ENCODE results near the gene MTA3.

Gene MTA3

GRCh38 chr2:42765686-42766085 lies 197.3 kb downstream of the MTA3 start:
- DNase-seq: no peak

- no peak for DNase-seq
Observed at GRCh38 chr2:42767080-42767898, 198.9 kb downstream of the MTA3 start.

- DNase-seq: no peak
Observed at GRCh38 chr2:42767899-42768705, 199.7 kb downstream of the MTA3 start.

GRCh38 chr2:42768706-42769256 lies 200.3 kb downstream of the MTA3 start:
- no peak for DNase-seq

GRCh38 chr2:42769583-42770287 lies 201.3 kb downstream of the MTA3 start:
- no peak for DNase-seq

DNA sequence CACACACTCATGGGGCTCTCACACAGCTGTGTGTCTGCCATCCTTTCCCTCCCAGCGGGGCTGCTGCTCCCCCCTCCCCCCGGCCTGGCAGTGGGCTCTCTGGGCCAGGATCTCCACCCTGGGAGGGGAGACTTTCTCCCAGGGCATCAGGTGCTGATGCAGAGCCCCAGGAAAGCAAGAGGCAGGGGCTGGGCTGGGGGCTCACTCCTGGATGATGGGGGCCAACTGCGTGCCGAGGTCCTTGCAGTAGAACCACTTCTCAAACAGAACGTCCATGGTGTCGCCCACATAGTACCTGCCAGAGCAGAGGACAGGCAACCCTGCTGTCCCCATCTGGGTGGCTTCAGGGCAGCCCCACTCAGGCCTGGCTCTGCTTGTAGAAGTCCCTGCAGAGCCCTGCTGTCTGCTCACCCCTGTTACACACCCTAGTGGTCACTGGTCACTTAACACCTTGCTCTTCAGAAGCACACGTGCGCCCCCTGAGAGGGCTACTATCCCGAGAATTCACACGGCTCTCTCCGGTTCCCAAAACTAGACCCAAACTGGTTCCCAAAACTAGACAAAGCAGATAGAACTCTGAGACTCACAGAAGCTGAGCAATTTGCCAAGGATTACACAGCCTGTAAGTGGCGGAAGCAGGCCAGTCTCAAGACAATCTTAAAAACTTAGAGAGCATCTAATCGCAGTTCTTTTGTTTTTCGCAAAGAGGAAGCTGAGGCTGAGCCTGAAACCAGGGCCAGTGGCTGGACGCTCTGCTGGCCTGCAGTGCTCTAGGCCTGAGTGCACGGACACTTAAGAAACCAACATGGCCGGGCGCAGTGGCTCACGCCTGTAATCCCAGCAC lies 202.1 kb downstream of the MTA3 start:
- DNase-seq: no peak

- no peak for DNase-seq
Observed at GRCh38 chr2:42771546-42772153, 203.2 kb downstream of the MTA3 start.

DNA sequence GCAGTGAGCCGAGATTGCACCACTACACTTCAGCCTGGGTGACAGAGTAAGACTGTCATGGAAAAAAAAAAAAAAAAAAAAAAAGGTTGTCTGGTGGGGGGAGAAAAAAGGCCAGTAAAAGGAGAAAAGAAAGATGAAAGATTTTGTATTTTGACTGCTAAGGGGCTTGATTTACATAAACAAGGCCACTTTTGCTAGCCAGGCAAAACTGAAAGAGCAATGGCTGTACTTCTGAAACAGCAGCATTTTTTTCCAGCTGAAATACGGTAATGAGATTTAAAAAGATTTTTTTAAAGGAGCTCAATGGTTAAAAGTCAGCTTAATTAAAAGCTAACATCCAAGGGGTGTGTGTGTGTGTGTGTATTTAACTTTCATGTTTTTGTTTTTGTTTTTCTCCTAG lies 206.8 kb downstream of the MTA3 start:
- DNase-seq: no peak

GRCh38 chr2:42775810-42776209 lies 207.4 kb downstream of the MTA3 start:
- no peak for DNase-seq

GRCh38 chr2:42777883-42778805 lies 209.7 kb downstream of the MTA3 start:
- no peak for DNase-seq

DNA sequence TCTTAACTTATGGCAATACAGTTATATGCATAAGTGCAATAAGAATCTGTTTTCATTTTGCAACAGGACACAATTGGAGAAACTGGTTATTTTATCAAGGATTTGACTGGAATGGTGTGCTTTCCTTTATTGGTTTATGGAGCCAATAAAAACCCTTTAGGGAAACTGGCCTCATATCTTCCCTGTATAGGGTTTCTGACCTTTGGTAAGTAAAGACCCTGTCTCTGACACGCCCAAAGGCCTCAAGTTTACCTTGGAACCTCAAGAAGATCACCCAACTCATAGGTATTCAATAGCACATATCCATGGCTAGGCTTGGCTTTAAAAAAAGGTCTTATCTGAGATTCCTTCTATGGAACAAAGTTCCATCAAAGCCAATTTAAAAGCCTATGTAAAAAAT lies 212.7 kb downstream of the MTA3 start:
- DNase-seq: no peak

GRCh38 chr2:42783511-42783910 lies 215.1 kb downstream of the MTA3 start:
- no peak for DNase-seq

GRCh38 chr2:42784204-42784880 lies 215.9 kb downstream of the MTA3 start:
- DNase-seq: no peak

DNA sequence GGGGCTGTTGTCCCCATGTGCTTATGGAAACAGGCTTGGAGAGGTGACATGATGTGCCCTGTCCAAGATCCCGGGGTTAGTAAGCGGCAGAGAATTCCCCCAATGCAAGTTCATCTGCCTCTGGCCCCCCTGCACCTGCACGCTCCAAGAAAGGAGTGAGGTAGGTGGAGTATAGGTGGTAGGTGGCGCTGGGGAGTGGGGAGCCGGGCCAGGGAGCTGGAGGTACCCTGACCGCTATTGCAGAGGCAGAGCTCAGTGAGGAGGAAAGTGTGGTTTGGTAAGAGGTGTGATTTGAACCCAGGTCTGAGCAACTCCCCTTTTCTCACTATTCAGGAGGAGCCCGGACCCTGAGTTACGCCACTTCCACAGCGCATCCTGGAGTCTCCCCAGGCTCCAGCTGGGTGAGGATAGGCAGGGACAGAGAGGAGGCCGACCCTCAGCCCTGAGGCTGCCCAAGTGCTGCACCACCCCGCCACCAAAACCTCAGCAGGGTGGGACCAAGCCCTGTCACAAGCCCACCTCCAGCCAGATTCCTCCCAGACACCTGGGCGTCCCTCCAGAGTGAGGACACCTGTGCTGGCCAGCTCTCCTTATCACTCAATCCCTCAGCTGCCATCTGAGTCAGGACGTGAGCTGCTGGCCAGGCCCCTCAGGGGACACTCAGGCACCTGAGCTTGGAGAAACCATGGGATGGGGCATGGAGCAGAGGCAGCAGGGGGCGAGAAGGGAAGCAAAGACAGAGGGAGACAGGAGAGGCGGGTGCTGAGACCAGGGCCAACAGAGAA lies 218.3 kb downstream of the MTA3 start:
- DNase-seq: no peak

DNA sequence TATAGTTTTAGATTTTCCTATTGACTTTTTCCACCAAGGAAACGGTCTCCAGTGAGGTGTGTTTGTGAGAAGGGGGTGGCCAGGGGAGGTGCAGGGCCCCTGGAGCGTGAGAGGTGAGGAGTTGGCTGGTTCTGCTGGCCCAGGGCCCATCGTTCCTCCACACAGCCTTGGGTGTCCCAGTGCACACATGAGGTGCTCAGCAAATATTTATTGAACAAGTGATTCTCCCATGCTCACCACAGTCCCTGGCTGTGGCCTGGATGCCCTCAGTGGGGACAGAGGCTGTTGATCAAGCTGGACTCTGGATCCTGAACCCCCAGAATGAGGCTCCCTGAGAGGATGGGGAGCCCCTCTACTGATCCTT lies 219.0 kb downstream of the MTA3 start:
- DNase-seq: no peak

DNA sequence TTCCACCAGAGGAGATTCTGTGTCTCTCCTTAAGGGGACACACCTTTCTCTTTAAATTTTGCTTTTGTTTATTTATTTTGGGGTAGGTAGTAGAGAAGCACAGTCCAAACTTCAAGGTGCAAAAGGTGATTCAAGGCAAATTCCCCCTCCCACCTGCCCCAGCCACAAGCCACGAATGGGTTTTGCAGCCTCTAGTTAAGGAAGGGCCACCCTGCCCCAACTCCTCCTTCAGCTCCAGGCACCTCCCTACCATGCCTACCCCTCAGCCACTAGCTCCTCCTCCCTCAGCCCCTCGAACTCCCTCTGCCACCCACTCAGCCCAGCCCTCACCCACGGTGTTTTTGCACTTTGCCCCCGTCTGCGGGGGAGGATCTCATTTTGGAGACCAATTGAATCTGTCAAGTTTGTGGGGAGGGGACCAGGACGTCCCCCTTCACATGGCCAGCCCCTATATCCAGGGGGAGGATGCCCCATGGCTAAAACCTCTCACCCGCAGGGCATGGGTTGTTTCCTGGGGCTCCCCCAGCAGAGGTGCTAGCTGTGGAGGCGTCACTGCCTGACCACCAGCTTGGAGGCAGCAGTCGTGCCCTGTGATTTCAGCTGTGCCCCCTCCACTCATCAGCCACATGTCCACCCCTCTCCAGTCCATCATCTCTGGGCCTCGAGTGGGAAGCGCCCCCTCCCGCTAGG lies 219.5 kb downstream of the MTA3 start:
- DNase-seq: no peak

DNA sequence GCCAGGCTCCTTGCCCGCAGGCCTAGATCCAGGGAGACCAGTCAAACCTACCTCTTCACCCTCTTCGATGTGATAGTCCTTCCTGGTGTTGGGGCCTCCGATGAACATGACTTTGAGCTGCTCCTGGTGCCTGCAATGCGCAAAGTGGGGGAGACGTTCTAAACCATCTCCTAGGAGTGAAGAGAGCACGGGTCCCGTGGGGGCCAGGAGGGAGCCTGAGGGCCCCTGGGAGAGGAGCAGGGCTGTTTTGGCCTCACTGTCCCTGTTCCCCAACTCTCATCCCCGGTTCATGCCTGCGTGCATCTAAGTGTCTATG lies 220.0 kb downstream of the MTA3 start:
- DNase-seq: no peak

DNA sequence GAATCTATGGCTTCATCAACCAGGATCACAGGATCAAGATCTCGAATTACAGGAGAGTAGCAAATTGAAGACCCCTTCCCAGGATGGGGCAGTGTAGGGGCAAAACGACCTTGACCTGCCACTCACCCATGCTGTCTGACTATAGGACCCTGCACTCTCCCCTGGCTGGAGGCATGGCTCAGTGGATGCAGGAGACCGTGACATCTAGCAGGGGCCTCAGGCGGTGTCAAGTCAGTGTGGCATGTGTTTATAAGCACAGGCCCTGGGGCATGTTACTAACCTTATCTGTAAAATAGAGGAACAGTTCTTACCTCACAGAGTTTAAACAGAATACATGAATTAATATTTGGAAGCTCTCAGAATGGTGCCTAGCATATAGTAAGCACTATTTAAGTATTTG lies 220.4 kb downstream of the MTA3 start:
- DNase-seq: no peak

GRCh38 chr2:42789751-42790150 lies 221.3 kb downstream of the MTA3 start:
- DNase-seq: no peak
